GM18526 (cell line): ENCODE data around the gene SERPINA1.

Experiments used
- POLR2A ChIP-seq: IDR thresholded peaks from 3 replicates; pipeline ENCODE4 v1.6.1; 2011; ENCODE audit not compliant: insufficient read length; ENCODE audit errors: extremely low read depth

SERPINA1 gene

GRCh38 chr14:94366146-94366915 lies 22.1 kb downstream of the SERPINA1 start, which contains the start of gene SERPINA2:
Gene SERPINA2, minus strand, starts transcription at chr14:94366698.
- no peak for TF ChIP-seq POLR2A

GRCh38 chr14:94365624-94366023 lies 22.8 kb downstream of the SERPINA1 start:
- TF ChIP-seq POLR2A = no peak

- TF ChIP-seq POLR2A = no peak
Measured at GRCh38 chr14:94364964-94365363, 23.4 kb downstream of the SERPINA1 start.

GRCh38 chr14:94364037-94364436 lies 24.4 kb downstream of the SERPINA1 start:
- no peak for TF ChIP-seq POLR2A

- no peak for TF ChIP-seq POLR2A
Measured at GRCh38 chr14:94363151-94363624, 25.2 kb downstream of the SERPINA1 start.

- TF ChIP-seq POLR2A = no peak
Measured at GRCh38 chr14:94362614-94363133, 25.7 kb downstream of the SERPINA1 start.

- TF ChIP-seq POLR2A = no peak
Measured at GRCh38 chr14:94361682-94362081, 26.7 kb downstream of the SERPINA1 start.

GRCh38 chr14:94360945-94361565 lies 27.3 kb downstream of the SERPINA1 start:
- no peak for TF ChIP-seq POLR2A

GRCh38 chr14:94357166-94357565 lies 31.2 kb downstream of the SERPINA1 start:
- TF ChIP-seq POLR2A = no peak

GRCh38 chr14:94356379-94357056 lies 31.9 kb downstream of the SERPINA1 start:
- TF ChIP-seq POLR2A = no peak

- no peak for TF ChIP-seq POLR2A
Measured at GRCh38 chr14:94355191-94355794, 33.1 kb downstream of the SERPINA1 start.

- TF ChIP-seq POLR2A = no peak
Measured at GRCh38 chr14:94354638-94355185, 33.7 kb downstream of the SERPINA1 start.

GRCh38 chr14:94349276-94349675 lies 39.1 kb downstream of the SERPINA1 start:
- no peak for TF ChIP-seq POLR2A

GRCh38 chr14:94348836-94349235 lies 39.6 kb downstream of the SERPINA1 start:
- TF ChIP-seq POLR2A = no peak

- TF ChIP-seq POLR2A = no peak
Measured at GRCh38 chr14:94346841-94347240, 41.6 kb downstream of the SERPINA1 start.
